Amygdala (tissue), 56 donors: ENCODE results near the gene RNH1.

Source experiments
- DNase-seq, 56 donors: peaks; one replicate each; lab custom pipeline; 2025; lab: John Stamatoyannopoulos, UW

The RNH1 gene

GRCh38 chr11:501683-502287 lies 5.3 kb downstream of the RNH1 start:
- DNase-seq: no peak

GRCh38 chr11:501001-501682 lies 5.9 kb downstream of the RNH1 start:
- no peak for DNase-seq

GRCh38 chr11:499201-500076 lies 7.6 kb downstream of the RNH1 start:
- no peak for DNase-seq

GRCh38 chr11:498297-499181 lies 8.5 kb downstream of the RNH1 start:
- DNase-seq: no peak

- DNase-seq: no peak
Observed at GRCh38 chr11:497565-498296, 9.3 kb downstream of the RNH1 start.

GRCh38 chr11:496834-497564 lies 10.0 kb downstream of the RNH1 start:
- peak in 1 of 56 donors; percentile 42 for DNase-seq

GRCh38 chr11:495537-495931 lies 11.5 kb downstream of the RNH1 start:
- DNase-seq: no peak

GRCh38 chr11:494761-495536 lies 12.1 kb downstream of the RNH1 start:
- peak in 52 of 56 donors; percentile 25 to 94 (median 73) for DNase-seq

GRCh38 chr11:492427-493226 lies 14.4 kb downstream of the RNH1 start:
- no peak for DNase-seq

GRCh38 chr11:491358-491757 lies 15.7 kb downstream of the RNH1 start:
- no peak for DNase-seq

GRCh38 chr11:490930-491260 lies 16.1 kb downstream of the RNH1 start:
- DNase-seq: no peak

GRCh38 chr11:490186-490929 lies 16.7 kb downstream of the RNH1 start:
- DNase-seq: no peak

- no peak for DNase-seq
Observed at GRCh38 chr11:489610-490185, 17.3 kb downstream of the RNH1 start.

- DNase-seq: peak in 2 of 56 donors; percentile 25 to 47
Observed at GRCh38 chr11:488992-489391, 18.1 kb downstream of the RNH1 start.

GRCh38 chr11:488579-488978 lies 18.5 kb downstream of the RNH1 start:
- no peak for DNase-seq

GRCh38 chr11:488062-488461 lies 19.0 kb downstream of the RNH1 start:
- no peak for DNase-seq
